Ectodermal cell (in vitro differentiated cells): Measurements from ENCODE around the gene TUBB6. TPM values are rescaled to one million over a fixed set of nuclear protein-coding genes. Genes with fewer than 3 reads are reported as not detected.
A peak's percentile ranks its signal among the peaks of the same experiment; 100 is the strongest.

Experiments used
- H3K27ac ChIP-seq: 2 replicates; pipeline ENCODE4 v1.7.0; 2013; ENCODE audit warnings: mild to moderate bottlenecking, low read depth, low read length; ENCODE audit not compliant: insufficient read depth, poor library complexity, severe bottlenecking
- H3K27me3 ChIP-seq: 2 replicates; pipeline ENCODE4 v1.7.0; 2013; ENCODE audit warnings: mild to moderate bottlenecking, low read length; ENCODE audit not compliant: insufficient read depth, control insufficient read depth, poor library complexity, severe bottlenecking
- H3K36me3 ChIP-seq: one replicate; pipeline ENCODE4 v1.7.0; 2013; ENCODE audit warnings: low read length; ENCODE audit not compliant: control insufficient read depth, insufficient read depth
- H3K4me1 ChIP-seq: one replicate; pipeline ENCODE4 v1.7.0; 2013; ENCODE audit warnings: low read length; ENCODE audit not compliant: control insufficient read depth, insufficient read depth
- H3K4me3 ChIP-seq: 2 replicates; pipeline ENCODE4 v1.7.0; 2013; ENCODE audit warnings: low read depth, low read length, control low read depth; ENCODE audit not compliant: insufficient read depth
- H3K9me3 ChIP-seq: 2 replicates; pipeline ENCODE4 v1.7.0; 2013; ENCODE audit warnings: mild to moderate bottlenecking, low read length, moderate library complexity; ENCODE audit not compliant: control insufficient read depth
- WGBS, 2 experiments: methylation state at CpG; one replicate each; pipeline ENCODE4 v1.1.7; 2013; ENCODE audit warnings: missing lambda C conversion rate in 2 of 2; 5-methylcytosine and 5-hydroxymethylcytosine counted together
- polyA plus RNA-seq, 4 experiments: library from polyadenylated mRNA; stranded (reverse); fragments of 50-300 nt; gene quantifications; one replicate each; pipeline ENCODE4 v1.2.3, GENCODE V29; 2013

The TUBB6 gene
- 103 TPM for polyA plus RNA-seq (2013, experiment 1 of 4)
- 95.0 TPM for polyA plus RNA-seq (2013, experiment 2 of 4)
- 91.9 TPM for polyA plus RNA-seq (2013, experiment 3 of 4)
- polyA plus RNA-seq (2013, experiment 4 of 4) = 94.7 TPM

DNA sequence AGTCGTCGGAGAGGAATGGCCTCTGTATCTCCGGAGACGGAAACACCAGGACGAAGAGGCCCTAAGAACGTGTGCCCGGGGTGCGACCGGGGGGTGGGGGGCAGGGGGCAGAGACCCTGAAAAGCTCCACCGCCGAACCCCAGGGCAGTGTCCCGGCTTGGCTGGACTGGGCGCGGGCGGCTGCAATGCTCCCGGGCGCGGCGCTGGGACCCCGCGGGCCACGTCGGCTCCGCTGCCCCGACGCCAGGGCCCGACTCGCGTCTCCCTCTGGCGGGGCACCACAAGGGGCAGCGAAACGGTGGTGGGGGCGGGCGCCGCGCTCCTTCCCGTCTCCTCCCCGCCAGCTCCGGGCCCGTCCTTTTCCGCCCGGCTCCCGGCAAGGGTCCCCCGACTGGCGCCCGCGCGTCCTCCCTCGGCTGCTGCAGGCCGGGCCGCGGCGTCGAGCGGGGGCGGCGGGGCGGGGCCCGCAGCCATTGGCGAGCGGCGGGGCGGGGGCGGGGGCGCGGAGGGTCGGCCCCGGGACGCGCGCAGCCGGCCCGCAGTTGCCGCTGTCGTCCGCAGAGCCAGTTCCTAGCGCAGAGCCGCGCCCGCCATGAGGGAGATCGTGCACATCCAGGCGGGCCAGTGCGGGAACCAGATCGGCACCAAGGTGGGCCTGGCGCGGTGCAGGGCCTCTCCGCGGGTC, at the start of gene TUBB6:
Gene TUBB6, plus strand, starts transcription at position 541 of the 685 bp plus-strand sequence. Its CDS starts 52 bp downstream, at position 593.
- Histone ChIP-seq H3K36me3 (peaks cover 16% of the 10 kb centered on the region), H3K27ac (peak within 1 kb of the TSS; percentile 57), H3K4me1 (peaks cover 7% of the 10 kb centered on the region), H3K27me3 (peaks cover 33% of the 10 kb centered on the region), H3K4me3 (peak within 1 kb of the TSS; percentile 72), H3K9me3 (peaks cover 4% of the 10 kb centered on the region)
- 0 to 1% methylated on average over 88 of the region's 88 CpGs for WGBS, 2 experiments

DNA sequence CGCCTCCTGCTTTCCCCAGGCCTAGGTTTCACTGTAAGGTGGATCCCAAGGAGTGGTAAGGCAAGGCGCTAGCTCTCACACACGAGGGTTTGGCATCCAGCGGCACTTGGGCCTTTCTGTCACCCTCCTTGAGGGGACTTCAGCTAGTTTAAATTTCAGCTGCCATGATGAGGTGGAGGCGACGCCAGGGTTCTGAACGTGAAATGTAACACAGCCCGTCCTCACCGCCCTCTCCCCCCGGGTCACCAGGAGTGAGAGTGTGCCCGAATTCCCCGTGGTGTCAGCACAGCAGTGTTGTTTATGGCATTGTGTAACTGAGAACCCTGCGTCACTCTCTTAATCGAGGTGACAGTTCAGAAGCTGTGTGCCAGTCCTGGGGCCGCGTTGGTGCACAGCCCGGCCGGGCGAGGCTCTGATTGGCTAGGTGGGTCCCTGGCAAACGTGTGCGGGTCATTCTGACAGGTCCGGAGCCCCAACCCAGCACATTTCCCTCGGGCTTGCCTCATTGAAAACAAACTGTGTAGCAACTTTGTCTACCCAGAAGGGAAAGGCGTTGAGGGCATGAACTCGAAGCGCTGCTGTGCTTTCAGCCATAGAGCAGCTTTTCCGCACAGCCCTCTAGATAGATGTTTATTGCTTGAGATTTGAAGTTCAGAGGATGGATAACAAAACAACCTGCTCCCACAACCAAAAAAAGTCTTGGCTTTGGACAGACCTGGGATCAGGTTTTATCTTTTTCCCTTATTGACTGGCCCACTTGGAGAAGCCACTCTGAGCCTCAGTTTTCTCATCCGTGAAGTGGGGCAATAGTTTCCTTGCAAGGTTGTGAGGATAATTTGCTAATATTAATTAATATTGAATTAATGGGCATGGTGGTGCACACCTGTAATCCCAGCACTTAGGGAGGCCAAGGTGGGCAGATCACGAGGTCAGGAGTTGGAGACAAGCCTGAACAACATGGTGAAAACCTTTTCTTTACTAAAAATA, 49.0 kb upstream of the TUBB6 start:
- Histone ChIP-seq H3K4me3 (no peak overlapping the region), H3K27me3 (peaks cover 38% of the 10 kb centered on the region), H3K27ac (no peak overlapping the region), H3K36me3 (no peaks in the 10 kb centered on the region), H3K4me1 (peaks cover 11% of the 10 kb centered on the region), H3K9me3 (no peaks in the 10 kb centered on the region)
- WGBS, 2 experiments = 91 to 92% methylated on average over 29 of the region's 29 CpGs

- H3K27me3 ChIP-seq = peaks cover 1% of the 10 kb centered on the region
Observed at GRCh38 chr18:12262748-12263147, 45.3 kb upstream of the TUBB6 start.

DNA sequence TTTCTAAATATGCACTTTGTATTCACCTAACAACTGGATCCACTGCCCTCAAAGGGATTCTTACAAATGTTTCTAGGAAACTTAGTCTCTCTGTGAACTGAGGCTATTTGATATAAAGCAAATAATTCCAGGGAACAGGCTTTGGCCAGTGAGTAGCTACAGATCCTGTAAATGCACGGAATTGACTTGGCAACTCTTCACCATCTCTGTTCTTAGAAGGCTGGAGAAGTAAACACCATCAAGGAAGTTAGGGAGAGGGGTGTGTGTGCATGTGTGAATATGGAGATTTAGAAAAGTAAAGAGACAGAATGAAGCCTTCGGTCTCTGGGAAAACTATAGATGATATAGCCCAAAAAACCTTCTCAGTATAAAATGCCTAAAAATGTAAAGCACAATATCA, 43.2 kb upstream of the TUBB6 start:
- no peaks in the 10 kb centered on the region for H3K36me3 ChIP-seq
- no peak overlapping the region for H3K4me3 ChIP-seq
- H3K4me1 ChIP-seq = no peaks in the 10 kb centered on the region
- H3K27me3 ChIP-seq = no peaks in the 10 kb centered on the region
- no peak overlapping the region for H3K27ac ChIP-seq
- no peaks in the 10 kb centered on the region for H3K9me3 ChIP-seq
- WGBS, 2 experiments = 91 to 100% methylated on average over 1 to 2 of the region's 2 CpGs

More at GRCh38 chr18:12262748-12263147, 45.3 kb upstream of the TUBB6 start:
- Histone ChIP-seq H3K9me3 (no peaks in the 10 kb centered on the region), H3K36me3 (no peaks in the 10 kb centered on the region), H3K27ac (no peak overlapping the region), H3K4me1 (no peaks in the 10 kb centered on the region), H3K4me3 (no peak overlapping the region)
- 88 to 90% methylated on average over 8 of the region's 8 CpGs for WGBS, 2 experiments

DNA sequence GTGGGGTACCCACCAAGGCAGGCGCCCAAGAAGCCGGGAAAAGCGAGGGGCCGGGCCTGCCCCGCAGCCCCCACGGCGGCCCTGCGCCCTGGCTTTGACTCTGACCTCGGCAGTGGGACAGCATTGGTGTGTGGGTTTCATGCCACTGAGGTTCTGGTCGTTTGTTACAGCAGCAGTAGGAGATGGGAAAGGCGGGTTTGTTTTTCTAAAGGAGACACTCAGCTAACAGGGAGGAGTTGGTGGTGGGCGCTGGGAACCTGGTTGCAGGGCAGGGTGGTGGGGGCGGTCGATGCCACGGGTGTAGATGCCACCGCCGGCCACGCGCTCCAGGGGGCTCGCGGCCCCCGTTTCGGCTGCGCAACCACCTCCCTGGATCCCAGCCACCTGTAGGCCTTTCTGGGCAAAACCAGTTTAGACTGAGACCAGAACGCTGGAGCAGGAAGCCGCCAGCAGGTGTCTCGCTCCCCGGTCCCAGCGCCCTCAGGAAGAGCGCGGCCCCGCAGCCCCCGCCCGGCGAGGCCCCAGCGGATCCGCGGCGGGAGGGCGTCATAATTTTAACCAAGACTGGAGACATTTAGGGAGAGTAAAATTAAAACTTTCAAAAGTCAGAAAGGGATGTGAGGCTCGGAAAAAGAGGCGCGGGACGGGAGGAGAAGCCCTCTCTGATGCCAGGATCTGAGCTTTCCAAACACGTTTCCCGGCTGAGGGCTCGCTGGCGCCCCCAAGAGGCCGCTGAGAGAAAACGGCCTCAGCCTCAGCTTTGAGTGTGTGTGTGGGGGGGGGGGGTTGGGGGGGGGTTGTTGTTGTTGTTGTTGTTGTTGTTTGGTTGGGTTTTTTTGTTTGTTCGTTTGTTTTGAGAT, 36.4 kb upstream of the TUBB6 start:
- no peaks in the 10 kb centered on the region for H3K27me3 ChIP-seq
- WGBS, 2 experiments = 21 to 22% methylated on average over 49 to 50 of the region's 51 CpGs
- peaks cover 3% of the 10 kb centered on the region for H3K4me1 ChIP-seq
- peak overlapping the region; percentile 59 for H3K27ac ChIP-seq
- no peaks in the 10 kb centered on the region for H3K9me3 ChIP-seq
- H3K4me3 ChIP-seq = peak overlapping the region; percentile 53
- no peaks in the 10 kb centered on the region for H3K36me3 ChIP-seq

DNA sequence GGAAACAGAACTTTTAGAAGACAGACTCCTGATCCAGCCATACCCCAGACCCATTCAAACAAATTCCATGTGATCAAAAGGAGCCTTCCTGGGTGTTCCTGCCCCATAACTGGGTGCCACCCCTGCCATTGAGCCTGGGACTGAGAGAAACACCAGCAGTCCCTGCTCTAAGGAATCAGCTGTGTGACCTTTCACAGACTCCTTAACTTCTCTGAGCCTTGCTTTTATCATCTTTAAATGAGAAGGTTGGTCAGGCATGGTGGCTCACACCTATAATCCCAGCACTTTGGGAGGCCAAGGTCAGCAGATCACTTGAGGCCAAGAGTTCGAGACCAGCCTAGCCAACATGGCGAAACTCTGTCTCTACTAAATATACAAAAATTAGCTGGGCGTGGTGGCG, 33.2 kb upstream of the TUBB6 start:
- H3K4me1 ChIP-seq = peaks cover 18% of the 10 kb centered on the region
- no peak overlapping the region for H3K4me3 ChIP-seq
- 92% methylated on average over 4 of the region's 4 CpGs for WGBS, 2 experiments
- H3K27me3 ChIP-seq = no peaks in the 10 kb centered on the region
- H3K9me3 ChIP-seq = no peaks in the 10 kb centered on the region
- H3K36me3 ChIP-seq = no peaks in the 10 kb centered on the region
- H3K27ac ChIP-seq = no peak overlapping the region

- H3K9me3 ChIP-seq = no peaks in the 10 kb centered on the region
- no peak overlapping the region for H3K27ac ChIP-seq
- H3K4me3 ChIP-seq = no peak overlapping the region
- H3K27me3 ChIP-seq = no peaks in the 10 kb centered on the region
- peaks cover 31% of the 10 kb centered on the region for H3K4me1 ChIP-seq
- no peaks in the 10 kb centered on the region for H3K36me3 ChIP-seq
- 93 to 94% methylated on average over 26 of the region's 26 CpGs for WGBS, 2 experiments
Observed at GRCh38 chr18:12276736-12277554, 31.1 kb upstream of the TUBB6 start.

DNA sequence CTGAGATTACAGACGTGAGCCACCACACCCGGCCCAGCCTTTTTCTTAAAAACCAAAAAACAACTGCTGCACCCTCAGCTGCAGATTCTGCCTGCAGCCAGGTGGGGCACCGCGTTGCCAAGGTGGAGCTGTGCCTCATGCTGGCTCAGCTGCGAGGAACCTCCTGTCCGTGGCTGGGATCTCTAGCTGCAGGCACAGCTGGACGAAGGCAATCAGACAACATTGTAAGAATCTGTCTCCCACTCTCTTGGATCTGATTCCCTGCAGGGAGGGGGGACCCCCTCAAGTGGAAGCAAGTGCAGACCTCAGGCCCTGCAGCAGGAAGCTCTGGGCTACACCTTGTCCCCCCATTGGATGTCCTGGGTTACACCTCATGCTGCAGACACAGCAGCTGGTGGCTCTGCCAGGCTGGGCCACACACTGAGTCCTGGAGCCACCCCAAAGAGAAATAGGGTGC, 29.8 kb upstream of the TUBB6 start:
- Histone ChIP-seq H3K9me3 (no peaks in the 10 kb centered on the region), H3K27ac (peak overlapping the region; percentile 90), H3K36me3 (no peaks in the 10 kb centered on the region), H3K27me3 (no peaks in the 10 kb centered on the region), H3K4me3 (no peak overlapping the region), H3K4me1 (peaks cover 41% of the 10 kb centered on the region)
- 78 to 80% methylated on average over 7 of the region's 7 CpGs for WGBS, 2 experiments
